GM23338 (cell line): ENCODE results near the gene TAF1B. TPM values are rescaled to one million over a fixed set of nuclear protein-coding genes. Genes with fewer than 3 reads are reported as not detected.

Experiments used
- ATAC-seq: fragments of 200-7000 bp; cut with Tn5 transposase; 3 replicates; pipeline ENCODE4 v1.9.1; 2020
- DNase-seq: peaks from one replicate; pipeline ENCODE4 v3.0.0-alpha.2; 2015; ENCODE audit warnings: low spot score
- H2AFZ ChIP-seq: fragments of 200-600 bp; sonication (generic); 2 replicates; pipeline ENCODE4 v1.8.0; 2016; ENCODE audit warnings: antibody characterized with exemption, mild to moderate bottlenecking, moderate library complexity
- H3F3A ChIP-seq: fragments of 200-600 bp; sonication (generic); replicated peaks from 2 replicates; pipeline ENCODE4 v1.8.0; 2017; ENCODE audit warnings: antibody characterized with exemption, mixed run types, low read depth
- H3K27ac ChIP-seq: fragments of 200-600 bp; sonication (generic); 2 replicates; pipeline ENCODE4 v1.6.1; 2016; ENCODE audit warnings: low read depth
- H3K27me3 ChIP-seq: fragments of 200-600 bp; sonication (generic); 2 replicates; pipeline ENCODE4 v1.8.0; 2016; ENCODE audit warnings: mild to moderate bottlenecking, mixed run types, moderate library complexity; ENCODE audit not compliant: insufficient read depth
- H3K36me3 ChIP-seq: fragments of 200-600 bp; sonication (generic); 2 replicates; pipeline ENCODE4 v1.8.0; 2016; ENCODE audit warnings: mild to moderate bottlenecking; ENCODE audit not compliant: insufficient read depth
- H3K4me1 ChIP-seq: fragments of 200-600 bp; sonication (generic); 2 replicates; pipeline ENCODE4 v1.8.0; 2016; ENCODE audit warnings: mild to moderate bottlenecking, moderate library complexity; ENCODE audit not compliant: insufficient read depth
- H3K4me2 ChIP-seq: fragments of 200-600 bp; sonication (generic); 2 replicates; pipeline ENCODE4 v1.7.1; 2017; ENCODE audit warnings: mixed run types
- H3K4me3 ChIP-seq: fragments of 200-600 bp; sonication (generic); 2 replicates; pipeline ENCODE4 v1.6.1; 2016; ENCODE audit warnings: mixed run types
- H3K79me2 ChIP-seq: fragments of 200-600 bp; sonication (generic); replicated peaks from 2 replicates; pipeline ENCODE4 v1.8.0; 2017; ENCODE audit warnings: mild to moderate bottlenecking; ENCODE audit not compliant: insufficient read depth
- H3K9me2 ChIP-seq: fragments of 200-600 bp; sonication (generic); 2 replicates; pipeline ENCODE4 v1.8.0; 2017; ENCODE audit not compliant: insufficient read depth
- H4K20me1 ChIP-seq: fragments of 200-600 bp; sonication (generic); replicated peaks from 2 replicates; pipeline ENCODE4 v1.8.0; 2017; ENCODE audit warnings: mild to moderate bottlenecking; ENCODE audit not compliant: insufficient read depth
- H3K27ac Mint-ChIP-seq: 2 replicates; pipeline ENCODE4 v1.8.0; 2020; ENCODE audit warnings: inconsistent platforms, mild to moderate bottlenecking, moderate library complexity, mixed read lengths
- H3K27me3 Mint-ChIP-seq: 3 replicates; pipeline ENCODE4 v1.8.0; 2022; ENCODE audit warnings: low read depth, mild to moderate bottlenecking, moderate library complexity, mixed read lengths, inconsistent platforms; ENCODE audit not compliant: insufficient read depth, poor library complexity
- H3K36me3 Mint-ChIP-seq: 3 replicates; pipeline ENCODE4 v1.8.0; 2021; ENCODE audit warnings: low read depth, mild to moderate bottlenecking, inconsistent platforms, moderate library complexity, mixed read lengths
- H3K4me1 Mint-ChIP-seq: 3 replicates; pipeline ENCODE4 v1.8.0; 2020; ENCODE audit warnings: mild to moderate bottlenecking, inconsistent platforms, mixed read lengths
- H3K4me3 Mint-ChIP-seq: 3 replicates; pipeline ENCODE4 v1.8.0; 2021; ENCODE audit warnings: moderate library complexity, mild to moderate bottlenecking, inconsistent platforms, mixed read lengths
- H3K9me3 Mint-ChIP-seq: 3 replicates; pipeline ENCODE4 v1.8.0; 2020; ENCODE audit warnings: moderate library complexity, mild to moderate bottlenecking, inconsistent platforms, mixed read lengths
- CREB1 ChIP-seq: fragments of 250-450 bp; sonication (Bioruptor Pico); IDR thresholded peaks from 2 replicates; pipeline ENCODE4 v1.5.0; 2020; ENCODE audit warnings: low read depth, mild to moderate bottlenecking, moderate library complexity
- CTCF ChIP-seq, 2 experiments: fragments of 200-600 bp in 1 of 2; sonication (generic) in 1 of 2; conservative IDR thresholded peaks; 2 replicates each; pipeline versions ENCODE4 v1.5.1 to v1.6.1; 2016 to 2017; ENCODE audit warnings: antibody characterized with exemption in 2 of 2, low read depth in 2 of 2, mild to moderate bottlenecking in 2 of 2, moderate library complexity in 1 of 2
- EZH2 ChIP-seq: fragments of 200-600 bp; sonication (generic); IDR thresholded peaks from one replicate; pipeline ENCODE4 v1.8.0; 2017; ENCODE audit warnings: antibody characterized with exemption, mild to moderate bottlenecking, low read depth; ENCODE audit not compliant: unreplicated experiment
- EZH2phosphoT487 ChIP-seq: fragments of 200-600 bp; sonication (generic); IDR thresholded peaks from one replicate; pipeline ENCODE4 v1.8.1; 2018; ENCODE audit warnings: antibody characterized with exemption; ENCODE audit not compliant: unreplicated experiment
- JUNB ChIP-seq: IDR thresholded peaks from one replicate; pipeline ENCODE4 v1.6.1; 2016; ENCODE audit warnings: antibody characterized with exemption; ENCODE audit not compliant: unreplicated experiment
- NANOG ChIP-seq: IDR thresholded peaks from 2 replicates; pipeline ENCODE4 v1.6.1; 2016; ENCODE audit warnings: antibody characterized with exemption, borderline replicate concordance
- POLR2AphosphoS5 ChIP-seq: IDR thresholded peaks from 2 replicates; pipeline ENCODE4 v1.6.1; 2016; ENCODE audit warnings: antibody characterized with exemption, low read depth
- STAT1 ChIP-seq: IDR thresholded peaks from one replicate; pipeline ENCODE4 v1.6.1; 2016; ENCODE audit warnings: antibody characterized with exemption; ENCODE audit not compliant: unreplicated experiment
- ZNF114 ChIP-seq: fragments of 250-450 bp; sonication (Bioruptor Pico); IDR thresholded peaks from 2 replicates; pipeline ENCODE4 v1.5.0; 2020; ENCODE audit warnings: mild to moderate bottlenecking, moderate library complexity
- ZNF331 ChIP-seq: fragments of 250-450 bp; sonication (Bioruptor Pico); IDR thresholded peaks from 2 replicates; pipeline ENCODE4 v1.5.0; 2020; ENCODE audit warnings: low read depth, mild to moderate bottlenecking, moderate library complexity
- polyA plus RNA-seq: library from polyadenylated mRNA; unstranded; fragments of >200 nt; fragmentation: Nextera tagmentation; extraction: Ambion mirVana; gene quantifications from 2 replicates; pipeline ENCODE4 v1.2.1, GENCODE V29; 2016
- total RNA-seq: library from RNA; depleted of rRNA; stranded (reverse); fragments of >200 nt; shearing (Covaris generic); gene quantifications from 2 replicates; pipeline ENCODE4 v1.2.3, GENCODE V29; 2014
- TF ChIP-seq, protein P1 (sequence below): IDR thresholded peaks from one replicate; pipeline ENCODE4 v1.6.1; 2018; ENCODE audit warnings: antibody characterized with exemption; ENCODE audit not compliant: unreplicated experiment
- TF ChIP-seq, protein P2 (sequence below): fragments of 250-450 bp; sonication (Bioruptor Pico); IDR thresholded peaks from 2 replicates; pipeline ENCODE4 v1.5.0; 2020; ENCODE audit warnings: mild to moderate bottlenecking, moderate library complexity
- TF ChIP-seq, protein P3 (sequence below): IDR thresholded peaks from 2 replicates; pipeline ENCODE4 v1.6.1; 2016; ENCODE audit warnings: antibody characterized with exemption

The TAF1B gene
- total and polyA plus RNA-seq, 2 experiments from 2014 or later = 22.2 to 28.9 TPM

DNA sequence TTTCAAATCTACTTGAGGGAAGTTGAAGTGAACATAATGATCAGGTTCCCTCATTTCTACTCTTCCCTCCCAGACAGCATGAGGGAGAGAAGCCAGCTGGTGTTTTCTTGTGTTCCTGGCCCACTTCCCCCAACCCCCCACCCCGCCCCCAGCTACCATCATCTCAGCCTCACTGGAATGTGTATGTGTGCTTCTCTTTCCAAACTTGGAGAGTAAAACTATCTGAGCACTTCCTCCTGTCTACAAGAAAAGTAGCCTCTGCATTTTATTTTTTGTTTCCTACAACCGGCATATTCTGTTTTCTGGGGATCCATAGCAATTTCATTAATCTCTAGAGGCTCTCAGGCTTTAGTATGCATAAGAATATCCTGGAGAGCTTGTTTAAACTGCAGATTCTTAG lies 54.6 kb downstream of the TAF1B start:
- H3K27me3 Mint-ChIP-seq = peaks cover 2% of the 10 kb centered on the region

More for the DNA sequence above, 54.6 kb downstream of the TAF1B start:
- H3K27me3 ChIP-seq = no peaks in the 10 kb centered on the region
- no peaks in the 10 kb centered on the region for H3K79me2 ChIP-seq
- H3K27ac ChIP-seq = peak overlapping the region; percentile 78
- peak overlapping the region; percentile 94 for H3K27ac Mint-ChIP-seq
- peak; percentile 64 for ATAC-seq
- H3K4me3 ChIP-seq = peak overlapping the region; percentile 31
- peaks cover 40% of the 10 kb centered on the region for H3K4me1 ChIP-seq
- no peaks in the 10 kb centered on the region for H3K36me3 ChIP-seq
- peak overlapping the region; percentile 46 for H3K4me3 Mint-ChIP-seq
- TF ChIP-seq CTCF (conservative IDR thresholded peaks at IDR 0.05; ENCODE audit: low read depth in 2 of 2) = no peak
- no peak for TF ChIP-seq JUNB
- TF ChIP-seq EZH2phosphoT487 = no peak
- TF ChIP-seq POLR2AphosphoS5 = no peak
- TF ChIP-seq STAT1 = no peak
- TF ChIP-seq, protein P1, sequence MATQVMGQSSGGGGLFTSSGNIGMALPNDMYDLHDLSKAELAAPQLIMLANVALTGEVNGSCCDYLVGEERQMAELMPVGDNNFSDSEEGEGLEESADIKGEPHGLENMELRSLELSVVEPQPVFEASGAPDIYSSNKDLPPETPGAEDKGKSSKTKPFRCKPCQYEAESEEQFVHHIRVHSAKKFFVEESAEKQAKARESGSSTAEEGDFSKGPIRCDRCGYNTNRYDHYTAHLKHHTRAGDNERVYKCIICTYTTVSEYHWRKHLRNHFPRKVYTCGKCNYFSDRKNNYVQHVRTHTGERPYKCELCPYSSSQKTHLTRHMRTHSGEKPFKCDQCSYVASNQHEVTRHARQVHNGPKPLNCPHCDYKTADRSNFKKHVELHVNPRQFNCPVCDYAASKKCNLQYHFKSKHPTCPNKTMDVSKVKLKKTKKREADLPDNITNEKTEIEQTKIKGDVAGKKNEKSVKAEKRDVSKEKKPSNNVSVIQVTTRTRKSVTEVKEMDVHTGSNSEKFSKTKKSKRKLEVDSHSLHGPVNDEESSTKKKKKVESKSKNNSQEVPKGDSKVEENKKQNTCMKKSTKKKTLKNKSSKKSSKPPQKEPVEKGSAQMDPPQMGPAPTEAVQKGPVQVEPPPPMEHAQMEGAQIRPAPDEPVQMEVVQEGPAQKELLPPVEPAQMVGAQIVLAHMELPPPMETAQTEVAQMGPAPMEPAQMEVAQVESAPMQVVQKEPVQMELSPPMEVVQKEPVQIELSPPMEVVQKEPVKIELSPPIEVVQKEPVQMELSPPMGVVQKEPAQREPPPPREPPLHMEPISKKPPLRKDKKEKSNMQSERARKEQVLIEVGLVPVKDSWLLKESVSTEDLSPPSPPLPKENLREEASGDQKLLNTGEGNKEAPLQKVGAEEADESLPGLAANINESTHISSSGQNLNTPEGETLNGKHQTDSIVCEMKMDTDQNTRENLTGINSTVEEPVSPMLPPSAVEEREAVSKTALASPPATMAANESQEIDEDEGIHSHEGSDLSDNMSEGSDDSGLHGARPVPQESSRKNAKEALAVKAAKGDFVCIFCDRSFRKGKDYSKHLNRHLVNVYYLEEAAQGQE = no peak
- TF ChIP-seq, protein P2, sequence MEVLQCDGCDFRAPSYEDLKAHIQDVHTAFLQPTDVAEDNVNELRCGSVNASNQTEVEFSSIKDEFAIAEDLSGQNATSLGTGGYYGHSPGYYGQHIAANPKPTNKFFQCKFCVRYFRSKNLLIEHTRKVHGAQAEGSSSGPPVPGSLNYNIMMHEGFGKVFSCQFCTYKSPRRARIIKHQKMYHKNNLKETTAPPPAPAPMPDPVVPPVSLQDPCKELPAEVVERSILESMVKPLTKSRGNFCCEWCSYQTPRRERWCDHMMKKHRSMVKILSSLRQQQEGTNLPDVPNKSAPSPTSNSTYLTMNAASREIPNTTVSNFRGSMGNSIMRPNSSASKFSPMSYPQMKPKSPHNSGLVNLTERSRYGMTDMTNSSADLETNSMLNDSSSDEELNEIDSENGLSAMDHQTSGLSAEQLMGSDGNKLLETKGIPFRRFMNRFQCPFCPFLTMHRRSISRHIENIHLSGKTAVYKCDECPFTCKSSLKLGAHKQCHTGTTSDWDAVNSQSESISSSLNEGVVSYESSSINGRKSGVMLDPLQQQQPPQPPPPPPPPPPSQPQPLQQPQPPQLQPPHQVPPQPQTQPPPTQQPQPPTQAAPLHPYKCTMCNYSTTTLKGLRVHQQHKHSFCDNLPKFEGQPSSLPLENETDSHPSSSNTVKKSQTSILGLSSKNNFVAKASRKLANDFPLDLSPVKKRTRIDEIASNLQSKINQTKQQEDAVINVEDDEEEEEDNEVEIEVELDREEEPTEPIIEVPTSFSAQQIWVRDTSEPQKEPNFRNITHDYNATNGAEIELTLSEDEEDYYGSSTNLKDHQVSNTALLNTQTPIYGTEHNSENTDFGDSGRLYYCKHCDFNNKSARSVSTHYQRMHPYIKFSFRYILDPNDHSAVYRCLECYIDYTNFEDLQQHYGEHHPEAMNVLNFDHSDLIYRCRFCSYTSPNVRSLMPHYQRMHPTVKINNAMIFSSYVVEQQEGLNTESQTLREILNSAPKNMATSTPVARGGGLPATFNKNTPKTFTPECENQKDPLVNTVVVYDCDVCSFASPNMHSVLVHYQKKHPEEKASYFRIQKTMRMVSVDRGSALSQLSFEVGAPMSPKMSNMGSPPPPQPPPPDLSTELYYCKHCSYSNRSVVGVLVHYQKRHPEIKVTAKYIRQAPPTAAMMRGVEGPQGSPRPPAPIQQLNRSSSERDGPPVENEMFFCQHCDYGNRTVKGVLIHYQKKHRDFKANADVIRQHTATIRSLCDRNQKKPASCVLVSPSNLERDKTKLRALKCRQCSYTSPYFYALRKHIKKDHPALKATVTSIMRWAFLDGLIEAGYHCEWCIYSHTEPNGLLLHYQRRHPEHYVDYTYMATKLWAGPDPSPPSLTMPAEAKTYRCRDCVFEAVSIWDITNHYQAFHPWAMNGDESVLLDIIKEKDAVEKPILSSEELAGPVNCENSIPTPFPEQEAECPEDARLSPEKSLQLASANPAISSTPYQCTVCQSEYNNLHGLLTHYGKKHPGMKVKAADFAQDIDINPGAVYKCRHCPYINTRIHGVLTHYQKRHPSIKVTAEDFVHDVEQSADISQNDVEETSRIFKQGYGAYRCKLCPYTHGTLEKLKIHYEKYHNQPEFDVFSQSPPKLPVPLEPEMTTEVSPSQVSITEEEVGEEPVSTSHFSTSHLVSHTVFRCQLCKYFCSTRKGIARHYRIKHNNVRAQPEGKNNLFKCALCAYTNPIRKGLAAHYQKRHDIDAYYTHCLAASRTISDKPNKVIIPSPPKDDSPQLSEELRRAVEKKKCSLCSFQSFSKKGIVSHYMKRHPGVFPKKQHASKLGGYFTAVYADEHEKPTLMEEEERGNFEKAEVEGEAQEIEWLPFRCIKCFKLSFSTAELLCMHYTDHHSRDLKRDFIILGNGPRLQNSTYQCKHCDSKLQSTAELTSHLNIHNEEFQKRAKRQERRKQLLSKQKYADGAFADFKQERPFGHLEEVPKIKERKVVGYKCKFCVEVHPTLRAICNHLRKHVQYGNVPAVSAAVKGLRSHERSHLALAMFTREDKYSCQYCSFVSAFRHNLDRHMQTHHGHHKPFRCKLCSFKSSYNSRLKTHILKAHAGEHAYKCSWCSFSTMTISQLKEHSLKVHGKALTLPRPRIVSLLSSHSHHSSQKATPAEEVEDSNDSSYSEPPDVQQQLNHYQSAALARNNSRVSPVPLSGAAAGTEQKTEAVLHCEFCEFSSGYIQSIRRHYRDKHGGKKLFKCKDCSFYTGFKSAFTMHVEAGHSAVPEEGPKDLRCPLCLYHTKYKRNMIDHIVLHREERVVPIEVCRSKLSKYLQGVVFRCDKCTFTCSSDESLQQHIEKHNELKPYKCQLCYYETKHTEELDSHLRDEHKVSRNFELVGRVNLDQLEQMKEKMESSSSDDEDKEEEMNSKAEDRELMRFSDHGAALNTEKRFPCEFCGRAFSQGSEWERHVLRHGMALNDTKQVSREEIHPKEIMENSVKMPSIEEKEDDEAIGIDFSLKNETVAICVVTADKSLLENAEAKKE (CRISPR knock-in tag) = no peak
- TF ChIP-seq EZH2 = no peak
- TF ChIP-seq, protein P3, sequence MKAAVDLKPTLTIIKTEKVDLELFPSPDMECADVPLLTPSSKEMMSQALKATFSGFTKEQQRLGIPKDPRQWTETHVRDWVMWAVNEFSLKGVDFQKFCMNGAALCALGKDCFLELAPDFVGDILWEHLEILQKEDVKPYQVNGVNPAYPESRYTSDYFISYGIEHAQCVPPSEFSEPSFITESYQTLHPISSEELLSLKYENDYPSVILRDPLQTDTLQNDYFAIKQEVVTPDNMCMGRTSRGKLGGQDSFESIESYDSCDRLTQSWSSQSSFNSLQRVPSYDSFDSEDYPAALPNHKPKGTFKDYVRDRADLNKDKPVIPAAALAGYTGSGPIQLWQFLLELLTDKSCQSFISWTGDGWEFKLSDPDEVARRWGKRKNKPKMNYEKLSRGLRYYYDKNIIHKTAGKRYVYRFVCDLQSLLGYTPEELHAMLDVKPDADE = no peak
- no peak for TF ChIP-seq ZNF331 (CRISPR knock-in tag)
- no peak for TF ChIP-seq CREB1 (CRISPR knock-in tag)
- no peak for TF ChIP-seq NANOG
- no peak for TF ChIP-seq ZNF114 (CRISPR knock-in tag)
- H2AFZ ChIP-seq = no peak overlapping the region
- H3K4me2 ChIP-seq = peak overlapping the region; percentile 63
- no peaks in the 10 kb centered on the region for H3K9me3 Mint-ChIP-seq
- no peaks in the 10 kb centered on the region for H4K20me1 ChIP-seq
- no peaks in the 10 kb centered on the region for H3K9me2 ChIP-seq
- H3K4me1 Mint-ChIP-seq = peaks cover 37% of the 10 kb centered on the region
- peak; percentile 32 for DNase-seq
- H3F3A ChIP-seq = no peaks in the 10 kb centered on the region
- H3K36me3 Mint-ChIP-seq = no peaks in the 10 kb centered on the region
